Calu3 (cell line): Measurements from ENCODE around the gene RAPGEF6. TPM values are rescaled to one million over a fixed set of nuclear protein-coding genes. Genes with fewer than 3 reads are reported as not detected.
A peak's percentile ranks its signal among the peaks of the same experiment; 100 is the strongest.

Experiments
- BruUV-seq: library from RNA; stranded (reverse); fragments of 400-500 nt; replicated peaks from 2 replicates; lab custom pipeline; 2021; lab: Mats Ljungman, UMichigan
- CTCF ChIA-PET: fragments of 300-600 bp; sonication (Branson Sonifier 250); formaldehyde crosslinking; loops from one replicate; lab custom pipeline; 2022; ENCODE audit warnings: antibody characterized with exemption; lab: Charles Lee
- DNase-seq: peaks from one replicate; pipeline ENCODE4 v3.0.0; 2022
- H3K27ac Mint-ChIP-seq: one replicate; pipeline ENCODE4 v1.8.0; 2022; ENCODE audit warnings: mixed read lengths; ENCODE audit not compliant: unreplicated experiment
- H3K27me3 Mint-ChIP-seq: one replicate; pipeline ENCODE4 v1.8.0; 2022; ENCODE audit warnings: mixed read lengths; ENCODE audit not compliant: unreplicated experiment
- H3K36me3 Mint-ChIP-seq: one replicate; pipeline ENCODE4 v1.8.0; 2022; ENCODE audit warnings: mild to moderate bottlenecking, moderate library complexity, mixed read lengths; ENCODE audit not compliant: insufficient read depth, unreplicated experiment
- H3K4me1 Mint-ChIP-seq: one replicate; pipeline ENCODE4 v1.8.0; 2022; ENCODE audit warnings: mild to moderate bottlenecking, low read depth, mixed read lengths; ENCODE audit not compliant: unreplicated experiment
- H3K4me3 Mint-ChIP-seq: one replicate; pipeline ENCODE4 v1.8.0; 2022; ENCODE audit warnings: mild to moderate bottlenecking, low read depth, moderate library complexity, mixed read lengths; ENCODE audit not compliant: unreplicated experiment
- H3K9me3 Mint-ChIP-seq: one replicate; pipeline ENCODE4 v1.8.0; 2022; ENCODE audit warnings: low read depth, mixed read lengths; ENCODE audit not compliant: unreplicated experiment
- CTCF ChIP-seq: fragments of 200-600 bp; IDR thresholded peaks from one replicate; pipeline ENCODE4 v1.8.0; 2022; ENCODE audit warnings: antibody characterized with exemption; ENCODE audit not compliant: unreplicated experiment
- intact Hi-C: fragments of 100-400 bp; cut with micrococcal nuclease; formaldehyde crosslinking; loops from one replicate; pipeline ENCODE4 v1.10.0; 2022; ENCODE audit not compliant: unreplicated experiment
- total RNA-seq: library from RNA; stranded (reverse); gene quantifications from 2 replicates; pipeline ENCODE4 v1.2.3, GENCODE V29; 2022

The RAPGEF6 gene
- total RNA-seq, 1 experiment from 2014 or later, result 27.3 TPM

- DNase-seq, result no peak
- Mint-ChIP-seq H3K27ac (peak overlapping the region; percentile 93), H3K9me3 (peaks cover 2% of the 10 kb centered on the region), H3K27me3 (no peaks in the 10 kb centered on the region), H3K4me3 (peak overlapping the region; percentile 38), H3K36me3 (peaks cover 13% of the 10 kb centered on the region), H3K4me1 (peaks cover 41% of the 10 kb centered on the region)
- intact Hi-C loops, result loop anchor here (2.0 to 5.0 kb wide), 2 partner anchors 97 to 114 kb away; partner anchors contain the start of gene CDC42SE2
- no TSS peak for BruUV-seq
- no peak for TF ChIP-seq CTCF
- CTCF ChIA-PET, result interaction anchor here (0.5 to 1.7 kb wide), 5 partner anchors 53 to 214 kb away, joined by 3 to 8 read pairs (median 5); partner anchors contain the start of genes CDC42SE2 and HINT1
Observed at GRCh38 chr5:131378721-131379541, 256.1 kb downstream of the RAPGEF6 start.

DNA sequence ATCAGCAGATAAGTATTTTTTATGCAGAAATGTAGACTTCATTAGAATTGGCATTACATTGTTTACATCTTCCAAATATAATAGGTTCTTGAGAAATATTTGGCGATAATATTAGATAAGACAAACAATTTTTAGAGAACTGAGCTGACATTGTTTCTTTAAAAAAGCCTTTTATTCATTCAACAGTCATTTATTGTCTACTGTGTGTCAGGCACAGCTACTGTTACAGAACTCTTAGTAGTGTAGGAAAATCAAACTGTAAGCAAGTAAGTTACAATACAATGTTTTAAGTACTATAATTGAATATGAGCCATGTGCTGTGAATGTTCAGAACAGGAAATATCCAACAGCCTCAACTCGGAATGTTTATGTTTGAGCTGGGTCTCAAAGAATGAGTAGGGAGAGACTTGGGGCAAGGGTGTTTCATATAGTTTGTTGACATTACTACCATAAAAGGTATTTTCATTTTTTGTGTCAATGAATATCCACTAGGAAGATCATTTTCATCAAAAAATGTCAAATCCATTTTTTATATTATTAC is 257.2 kb downstream of the RAPGEF6 start:
- Mint-ChIP-seq H3K27ac (peak overlapping the region; percentile 60), H3K27me3 (no peaks in the 10 kb centered on the region), H3K36me3 (peaks cover 10% of the 10 kb centered on the region), H3K9me3 (peaks cover 2% of the 10 kb centered on the region), H3K4me1 (peaks cover 51% of the 10 kb centered on the region), H3K4me3 (no peak overlapping the region)
- intact Hi-C loops, result loop anchor here (2.0 to 5.0 kb wide), 2 partner anchors 96 to 113 kb away; partner anchors contain the start of gene CDC42SE2
- no TSS peak for BruUV-seq
- no peak for DNase-seq
- CTCF ChIA-PET, result interaction anchor here (0.6 to 1.7 kb wide), 8 partner anchors 15 to 820 kb away, joined by 3 to 8 read pairs (median 4); partner anchors contain the start of gene HINT1
- TF ChIP-seq CTCF, result no peak

- H3K4me1 Mint-ChIP-seq, result peaks cover 49% of the 10 kb centered on the region
- CTCF ChIA-PET, result interaction anchor here (0.6 to 1.7 kb wide), 8 partner anchors 15 to 820 kb away, joined by 3 to 8 read pairs (median 4); partner anchors contain the start of gene HINT1
- H3K36me3 Mint-ChIP-seq, result peaks cover 7% of the 10 kb centered on the region
- peaks cover 2% of the 10 kb centered on the region for H3K9me3 Mint-ChIP-seq
- TF ChIP-seq CTCF, result no peak
- no peak overlapping the region for H3K4me3 Mint-ChIP-seq
- no TSS peak for BruUV-seq
- DNase-seq, result no peak
- intact Hi-C loops, result loop anchor here (5.0 kb wide), 1 partner anchor 95 kb away; no protein-coding TSS in a partner anchor
- H3K27ac Mint-ChIP-seq, result peak overlapping the region; percentile 60
- no peaks in the 10 kb centered on the region for H3K27me3 Mint-ChIP-seq
Observed at GRCh38 chr5:131377346-131377745, 257.7 kb downstream of the RAPGEF6 start.

DNA sequence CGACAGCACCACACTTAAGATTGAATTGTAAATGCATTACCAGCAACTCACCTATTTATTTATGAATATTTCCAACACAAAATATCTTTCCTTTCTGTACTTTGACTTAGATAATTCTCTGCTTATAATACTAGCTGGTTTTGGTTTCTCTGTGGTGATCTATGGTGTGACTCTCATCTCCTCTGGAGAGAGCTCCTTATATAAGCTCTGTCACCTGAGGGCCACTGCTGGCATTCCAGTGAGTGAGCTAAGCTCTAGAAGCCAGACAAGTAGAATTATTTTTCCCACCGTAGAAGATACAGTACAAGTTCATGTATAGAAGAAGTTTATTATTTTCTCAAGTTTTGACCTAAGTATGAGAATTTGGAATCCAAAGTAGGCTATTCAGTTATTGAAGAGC is 259.7 kb downstream of the RAPGEF6 start:
- Mint-ChIP-seq H3K9me3 (no peaks in the 10 kb centered on the region), H3K4me1 (peaks cover 39% of the 10 kb centered on the region), H3K4me3 (no peak overlapping the region), H3K36me3 (no peaks in the 10 kb centered on the region), H3K27me3 (no peaks in the 10 kb centered on the region), H3K27ac (no peak overlapping the region)
- CTCF ChIA-PET, result no interaction called here
- intact Hi-C loops, result loop anchor here (5.0 kb wide), 1 partner anchor 93 kb away; no protein-coding TSS in a partner anchor
- no peak for DNase-seq
- BruUV-seq, result no TSS peak
- TF ChIP-seq CTCF, result no peak

Other genes starting within 250 kb of the RAPGEF6 start
- 46.0 and 46.5 TPM in 2 replicates for gene FNIP1, start 161.8 kb upstream of the RAPGEF6 start, total RNA-seq